ENCODE data around the gene KDELR3.
A peak's percentile ranks its signal among the peaks of the same experiment; 100 is the strongest.

GRCh38 chr22:38468443-38469305, 778 bp downstream of the KDELR3 start:
- TF ChIP-seq KLF16 (tag by site-specific recombination; IDR thresholded peaks at IDR 0.05) (no peak), ZNF670 (tag by site-specific recombination; IDR thresholded peaks at IDR 0.05; ENCODE audit: low read depth) (no peak), ZNF560 (tag by site-specific recombination; IDR thresholded peaks at IDR 0.05; ENCODE audit: borderline replicate concordance) (no peak), KLF8 (tag by site-specific recombination; IDR thresholded peaks at IDR 0.05) (0 out of 2 replicates have a peak, but pooled peaks have one; percentile 10), REPIN1 (tag by site-specific recombination; IDR thresholded peaks at IDR 0.05; ENCODE audit: low read depth) (no peak), ZNF302 (tag by site-specific recombination; IDR thresholded peaks at IDR 0.05; ENCODE audit: low read depth) (no peak), ZNF48 (tag by site-specific recombination; IDR thresholded peaks at IDR 0.05) (no peak)
- TF ChIP-seq, protein P1, sequence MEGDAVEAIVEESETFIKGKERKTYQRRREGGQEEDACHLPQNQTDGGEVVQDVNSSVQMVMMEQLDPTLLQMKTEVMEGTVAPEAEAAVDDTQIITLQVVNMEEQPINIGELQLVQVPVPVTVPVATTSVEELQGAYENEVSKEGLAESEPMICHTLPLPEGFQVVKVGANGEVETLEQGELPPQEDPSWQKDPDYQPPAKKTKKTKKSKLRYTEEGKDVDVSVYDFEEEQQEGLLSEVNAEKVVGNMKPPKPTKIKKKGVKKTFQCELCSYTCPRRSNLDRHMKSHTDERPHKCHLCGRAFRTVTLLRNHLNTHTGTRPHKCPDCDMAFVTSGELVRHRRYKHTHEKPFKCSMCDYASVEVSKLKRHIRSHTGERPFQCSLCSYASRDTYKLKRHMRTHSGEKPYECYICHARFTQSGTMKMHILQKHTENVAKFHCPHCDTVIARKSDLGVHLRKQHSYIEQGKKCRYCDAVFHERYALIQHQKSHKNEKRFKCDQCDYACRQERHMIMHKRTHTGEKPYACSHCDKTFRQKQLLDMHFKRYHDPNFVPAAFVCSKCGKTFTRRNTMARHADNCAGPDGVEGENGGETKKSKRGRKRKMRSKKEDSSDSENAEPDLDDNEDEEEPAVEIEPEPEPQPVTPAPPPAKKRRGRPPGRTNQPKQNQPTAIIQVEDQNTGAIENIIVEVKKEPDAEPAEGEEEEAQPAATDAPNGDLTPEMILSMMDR (tag by site-specific recombination; IDR thresholded peaks at IDR 0.05) = no peak
- TF ChIP-seq, protein P2, sequence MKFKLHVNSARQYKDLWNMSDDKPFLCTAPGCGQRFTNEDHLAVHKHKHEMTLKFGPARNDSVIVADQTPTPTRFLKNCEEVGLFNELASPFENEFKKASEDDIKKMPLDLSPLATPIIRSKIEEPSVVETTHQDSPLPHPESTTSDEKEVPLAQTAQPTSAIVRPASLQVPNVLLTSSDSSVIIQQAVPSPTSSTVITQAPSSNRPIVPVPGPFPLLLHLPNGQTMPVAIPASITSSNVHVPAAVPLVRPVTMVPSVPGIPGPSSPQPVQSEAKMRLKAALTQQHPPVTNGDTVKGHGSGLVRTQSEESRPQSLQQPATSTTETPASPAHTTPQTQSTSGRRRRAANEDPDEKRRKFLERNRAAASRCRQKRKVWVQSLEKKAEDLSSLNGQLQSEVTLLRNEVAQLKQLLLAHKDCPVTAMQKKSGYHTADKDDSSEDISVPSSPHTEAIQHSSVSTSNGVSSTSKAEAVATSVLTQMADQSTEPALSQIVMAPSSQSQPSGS (tag by site-specific recombination; IDR thresholded peaks at IDR 0.05; ENCODE audit: low read depth) = no peak

Data from HEK293 (cell line).